Measurements from ENCODE around the gene SLCO2A1. TPM values are rescaled to one million over a fixed set of nuclear protein-coding genes. Genes with fewer than 3 reads are reported as not detected.

The SLCO2A1 gene
- total and polyA plus RNA-seq, 2 experiments from 2014 or later, result 0.31 to 1.0 TPM

DNA sequence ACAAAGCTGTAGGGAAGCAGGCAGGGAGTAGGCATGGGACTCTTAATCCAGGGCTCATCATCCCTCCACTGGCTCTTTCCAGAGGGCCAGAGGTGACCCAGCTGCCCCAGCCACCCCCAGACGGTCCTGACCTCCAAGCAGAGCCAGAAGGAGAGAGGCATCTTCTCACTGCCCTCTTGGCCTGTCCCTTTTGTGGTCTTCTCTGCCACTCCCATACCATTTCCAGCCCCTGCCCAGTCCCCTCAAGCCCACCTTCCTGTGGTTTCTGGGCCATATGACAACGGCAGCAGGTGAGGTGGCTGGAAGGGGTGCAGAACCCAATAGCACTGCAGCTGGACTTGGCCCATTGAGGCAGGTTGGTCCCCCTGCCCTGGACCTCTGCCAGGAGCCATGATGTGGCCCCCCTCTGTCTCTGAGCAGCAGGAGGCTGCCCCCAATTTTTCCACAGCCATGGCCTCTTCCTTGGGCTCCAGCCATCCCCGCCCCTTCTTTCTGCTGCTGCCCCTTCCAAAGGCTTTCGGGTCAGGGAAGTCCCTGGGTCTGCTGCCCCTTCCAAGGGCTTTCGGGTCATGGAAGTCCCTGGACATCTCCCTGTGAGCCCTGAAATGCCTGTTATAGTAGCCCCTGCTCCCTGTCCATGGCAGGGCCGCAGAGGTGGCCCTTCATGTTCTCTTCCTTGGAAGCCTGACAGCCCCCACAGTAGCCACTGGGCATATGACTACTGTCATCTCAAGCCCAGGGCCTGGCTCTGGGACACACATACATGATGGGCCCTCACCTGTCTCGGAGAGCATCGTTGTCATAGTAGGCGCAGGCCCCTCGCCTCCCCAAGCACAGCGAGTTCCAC, 94.5 kb downstream of the SLCO2A1 start (continued):
- TF ChIP-seq, protein P1, sequence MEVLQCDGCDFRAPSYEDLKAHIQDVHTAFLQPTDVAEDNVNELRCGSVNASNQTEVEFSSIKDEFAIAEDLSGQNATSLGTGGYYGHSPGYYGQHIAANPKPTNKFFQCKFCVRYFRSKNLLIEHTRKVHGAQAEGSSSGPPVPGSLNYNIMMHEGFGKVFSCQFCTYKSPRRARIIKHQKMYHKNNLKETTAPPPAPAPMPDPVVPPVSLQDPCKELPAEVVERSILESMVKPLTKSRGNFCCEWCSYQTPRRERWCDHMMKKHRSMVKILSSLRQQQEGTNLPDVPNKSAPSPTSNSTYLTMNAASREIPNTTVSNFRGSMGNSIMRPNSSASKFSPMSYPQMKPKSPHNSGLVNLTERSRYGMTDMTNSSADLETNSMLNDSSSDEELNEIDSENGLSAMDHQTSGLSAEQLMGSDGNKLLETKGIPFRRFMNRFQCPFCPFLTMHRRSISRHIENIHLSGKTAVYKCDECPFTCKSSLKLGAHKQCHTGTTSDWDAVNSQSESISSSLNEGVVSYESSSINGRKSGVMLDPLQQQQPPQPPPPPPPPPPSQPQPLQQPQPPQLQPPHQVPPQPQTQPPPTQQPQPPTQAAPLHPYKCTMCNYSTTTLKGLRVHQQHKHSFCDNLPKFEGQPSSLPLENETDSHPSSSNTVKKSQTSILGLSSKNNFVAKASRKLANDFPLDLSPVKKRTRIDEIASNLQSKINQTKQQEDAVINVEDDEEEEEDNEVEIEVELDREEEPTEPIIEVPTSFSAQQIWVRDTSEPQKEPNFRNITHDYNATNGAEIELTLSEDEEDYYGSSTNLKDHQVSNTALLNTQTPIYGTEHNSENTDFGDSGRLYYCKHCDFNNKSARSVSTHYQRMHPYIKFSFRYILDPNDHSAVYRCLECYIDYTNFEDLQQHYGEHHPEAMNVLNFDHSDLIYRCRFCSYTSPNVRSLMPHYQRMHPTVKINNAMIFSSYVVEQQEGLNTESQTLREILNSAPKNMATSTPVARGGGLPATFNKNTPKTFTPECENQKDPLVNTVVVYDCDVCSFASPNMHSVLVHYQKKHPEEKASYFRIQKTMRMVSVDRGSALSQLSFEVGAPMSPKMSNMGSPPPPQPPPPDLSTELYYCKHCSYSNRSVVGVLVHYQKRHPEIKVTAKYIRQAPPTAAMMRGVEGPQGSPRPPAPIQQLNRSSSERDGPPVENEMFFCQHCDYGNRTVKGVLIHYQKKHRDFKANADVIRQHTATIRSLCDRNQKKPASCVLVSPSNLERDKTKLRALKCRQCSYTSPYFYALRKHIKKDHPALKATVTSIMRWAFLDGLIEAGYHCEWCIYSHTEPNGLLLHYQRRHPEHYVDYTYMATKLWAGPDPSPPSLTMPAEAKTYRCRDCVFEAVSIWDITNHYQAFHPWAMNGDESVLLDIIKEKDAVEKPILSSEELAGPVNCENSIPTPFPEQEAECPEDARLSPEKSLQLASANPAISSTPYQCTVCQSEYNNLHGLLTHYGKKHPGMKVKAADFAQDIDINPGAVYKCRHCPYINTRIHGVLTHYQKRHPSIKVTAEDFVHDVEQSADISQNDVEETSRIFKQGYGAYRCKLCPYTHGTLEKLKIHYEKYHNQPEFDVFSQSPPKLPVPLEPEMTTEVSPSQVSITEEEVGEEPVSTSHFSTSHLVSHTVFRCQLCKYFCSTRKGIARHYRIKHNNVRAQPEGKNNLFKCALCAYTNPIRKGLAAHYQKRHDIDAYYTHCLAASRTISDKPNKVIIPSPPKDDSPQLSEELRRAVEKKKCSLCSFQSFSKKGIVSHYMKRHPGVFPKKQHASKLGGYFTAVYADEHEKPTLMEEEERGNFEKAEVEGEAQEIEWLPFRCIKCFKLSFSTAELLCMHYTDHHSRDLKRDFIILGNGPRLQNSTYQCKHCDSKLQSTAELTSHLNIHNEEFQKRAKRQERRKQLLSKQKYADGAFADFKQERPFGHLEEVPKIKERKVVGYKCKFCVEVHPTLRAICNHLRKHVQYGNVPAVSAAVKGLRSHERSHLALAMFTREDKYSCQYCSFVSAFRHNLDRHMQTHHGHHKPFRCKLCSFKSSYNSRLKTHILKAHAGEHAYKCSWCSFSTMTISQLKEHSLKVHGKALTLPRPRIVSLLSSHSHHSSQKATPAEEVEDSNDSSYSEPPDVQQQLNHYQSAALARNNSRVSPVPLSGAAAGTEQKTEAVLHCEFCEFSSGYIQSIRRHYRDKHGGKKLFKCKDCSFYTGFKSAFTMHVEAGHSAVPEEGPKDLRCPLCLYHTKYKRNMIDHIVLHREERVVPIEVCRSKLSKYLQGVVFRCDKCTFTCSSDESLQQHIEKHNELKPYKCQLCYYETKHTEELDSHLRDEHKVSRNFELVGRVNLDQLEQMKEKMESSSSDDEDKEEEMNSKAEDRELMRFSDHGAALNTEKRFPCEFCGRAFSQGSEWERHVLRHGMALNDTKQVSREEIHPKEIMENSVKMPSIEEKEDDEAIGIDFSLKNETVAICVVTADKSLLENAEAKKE (CRISPR knock-in tag; IDR thresholded peaks at IDR 0.05), result no peak
- no peak for TF ChIP-seq JUNB (IDR thresholded peaks at IDR 0.05; ENCODE audit: unreplicated experiment)
- TF ChIP-seq CREB1 (CRISPR knock-in tag; IDR thresholded peaks at IDR 0.05; ENCODE audit: low read depth), result no peak
- TF ChIP-seq, protein P2, sequence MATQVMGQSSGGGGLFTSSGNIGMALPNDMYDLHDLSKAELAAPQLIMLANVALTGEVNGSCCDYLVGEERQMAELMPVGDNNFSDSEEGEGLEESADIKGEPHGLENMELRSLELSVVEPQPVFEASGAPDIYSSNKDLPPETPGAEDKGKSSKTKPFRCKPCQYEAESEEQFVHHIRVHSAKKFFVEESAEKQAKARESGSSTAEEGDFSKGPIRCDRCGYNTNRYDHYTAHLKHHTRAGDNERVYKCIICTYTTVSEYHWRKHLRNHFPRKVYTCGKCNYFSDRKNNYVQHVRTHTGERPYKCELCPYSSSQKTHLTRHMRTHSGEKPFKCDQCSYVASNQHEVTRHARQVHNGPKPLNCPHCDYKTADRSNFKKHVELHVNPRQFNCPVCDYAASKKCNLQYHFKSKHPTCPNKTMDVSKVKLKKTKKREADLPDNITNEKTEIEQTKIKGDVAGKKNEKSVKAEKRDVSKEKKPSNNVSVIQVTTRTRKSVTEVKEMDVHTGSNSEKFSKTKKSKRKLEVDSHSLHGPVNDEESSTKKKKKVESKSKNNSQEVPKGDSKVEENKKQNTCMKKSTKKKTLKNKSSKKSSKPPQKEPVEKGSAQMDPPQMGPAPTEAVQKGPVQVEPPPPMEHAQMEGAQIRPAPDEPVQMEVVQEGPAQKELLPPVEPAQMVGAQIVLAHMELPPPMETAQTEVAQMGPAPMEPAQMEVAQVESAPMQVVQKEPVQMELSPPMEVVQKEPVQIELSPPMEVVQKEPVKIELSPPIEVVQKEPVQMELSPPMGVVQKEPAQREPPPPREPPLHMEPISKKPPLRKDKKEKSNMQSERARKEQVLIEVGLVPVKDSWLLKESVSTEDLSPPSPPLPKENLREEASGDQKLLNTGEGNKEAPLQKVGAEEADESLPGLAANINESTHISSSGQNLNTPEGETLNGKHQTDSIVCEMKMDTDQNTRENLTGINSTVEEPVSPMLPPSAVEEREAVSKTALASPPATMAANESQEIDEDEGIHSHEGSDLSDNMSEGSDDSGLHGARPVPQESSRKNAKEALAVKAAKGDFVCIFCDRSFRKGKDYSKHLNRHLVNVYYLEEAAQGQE (IDR thresholded peaks at IDR 0.05; ENCODE audit: unreplicated experiment), result no peak
- no peak for TF ChIP-seq POLR2AphosphoS5 (IDR thresholded peaks at IDR 0.05; ENCODE audit: low read depth)
- TF ChIP-seq NANOG (IDR thresholded peaks at IDR 0.05; ENCODE audit: borderline replicate concordance), result no peak
- TF ChIP-seq, protein P3, sequence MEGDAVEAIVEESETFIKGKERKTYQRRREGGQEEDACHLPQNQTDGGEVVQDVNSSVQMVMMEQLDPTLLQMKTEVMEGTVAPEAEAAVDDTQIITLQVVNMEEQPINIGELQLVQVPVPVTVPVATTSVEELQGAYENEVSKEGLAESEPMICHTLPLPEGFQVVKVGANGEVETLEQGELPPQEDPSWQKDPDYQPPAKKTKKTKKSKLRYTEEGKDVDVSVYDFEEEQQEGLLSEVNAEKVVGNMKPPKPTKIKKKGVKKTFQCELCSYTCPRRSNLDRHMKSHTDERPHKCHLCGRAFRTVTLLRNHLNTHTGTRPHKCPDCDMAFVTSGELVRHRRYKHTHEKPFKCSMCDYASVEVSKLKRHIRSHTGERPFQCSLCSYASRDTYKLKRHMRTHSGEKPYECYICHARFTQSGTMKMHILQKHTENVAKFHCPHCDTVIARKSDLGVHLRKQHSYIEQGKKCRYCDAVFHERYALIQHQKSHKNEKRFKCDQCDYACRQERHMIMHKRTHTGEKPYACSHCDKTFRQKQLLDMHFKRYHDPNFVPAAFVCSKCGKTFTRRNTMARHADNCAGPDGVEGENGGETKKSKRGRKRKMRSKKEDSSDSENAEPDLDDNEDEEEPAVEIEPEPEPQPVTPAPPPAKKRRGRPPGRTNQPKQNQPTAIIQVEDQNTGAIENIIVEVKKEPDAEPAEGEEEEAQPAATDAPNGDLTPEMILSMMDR (conservative IDR thresholded peaks at IDR 0.05; ENCODE audit: low read depth in 2 of 2), result no peak
- no peak for TF ChIP-seq EZH2phosphoT487 (IDR thresholded peaks at IDR 0.05; ENCODE audit: unreplicated experiment)
- TF ChIP-seq, protein P4, sequence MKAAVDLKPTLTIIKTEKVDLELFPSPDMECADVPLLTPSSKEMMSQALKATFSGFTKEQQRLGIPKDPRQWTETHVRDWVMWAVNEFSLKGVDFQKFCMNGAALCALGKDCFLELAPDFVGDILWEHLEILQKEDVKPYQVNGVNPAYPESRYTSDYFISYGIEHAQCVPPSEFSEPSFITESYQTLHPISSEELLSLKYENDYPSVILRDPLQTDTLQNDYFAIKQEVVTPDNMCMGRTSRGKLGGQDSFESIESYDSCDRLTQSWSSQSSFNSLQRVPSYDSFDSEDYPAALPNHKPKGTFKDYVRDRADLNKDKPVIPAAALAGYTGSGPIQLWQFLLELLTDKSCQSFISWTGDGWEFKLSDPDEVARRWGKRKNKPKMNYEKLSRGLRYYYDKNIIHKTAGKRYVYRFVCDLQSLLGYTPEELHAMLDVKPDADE (IDR thresholded peaks at IDR 0.05), result no peak

Measured in GM23338 (cell line).